NB4 (cell line): Measurements from ENCODE around the gene CST6.
A peak's percentile ranks its signal among the peaks of the same experiment; 100 is the strongest.

Experiments used
- DNase-seq: peaks from one replicate; pipeline ENCODE4 v3.0.0; 2010; ENCODE audit warnings: low read depth
- H3K4me3 ChIP-seq: one replicate; pipeline ENCODE4 v1.5.1; 2011; ENCODE audit warnings: mild to moderate bottlenecking, low read depth, low read length, moderate library complexity
- CTCF ChIP-seq: IDR thresholded peaks from one replicate; pipeline ENCODE4 v1.5.1; 2012; ENCODE audit warnings: low read depth, low read length
- MAX ChIP-seq: IDR thresholded peaks from 2 replicates; pipeline ENCODE4 v1.6.1; 2011; ENCODE audit warnings: low read depth, low read length
- MYC ChIP-seq: IDR thresholded peaks from 2 replicates; pipeline ENCODE4 v1.6.1; 2011; ENCODE audit warnings: low read depth, low read length
- POLR2A ChIP-seq: IDR thresholded peaks from 2 replicates; pipeline ENCODE4 v1.6.1; 2011; ENCODE audit warnings: mild to moderate bottlenecking; ENCODE audit not compliant: insufficient read length; ENCODE audit errors: extremely low read depth

Gene CST6

GRCh38 chr11:66011785-66012303, at the start of gene CST6:
Gene CST6, plus strand, starts transcription at chr11:66012008. Its CDS starts 37 bp downstream, at chr11:66012045.
- H3K4me3 ChIP-seq = no peak within 1 kb of the TSS
- no peak for DNase-seq
- TF ChIP-seq CTCF = no peak
- no peak for TF ChIP-seq MAX
- no peak for TF ChIP-seq POLR2A
- no peak for TF ChIP-seq MYC

- TF ChIP-seq MAX = no peak
- no peak for TF ChIP-seq CTCF
- TF ChIP-seq MYC = no peak
- no peak for TF ChIP-seq POLR2A
- peak overlapping the region; percentile 97 for H3K4me3 ChIP-seq
- no peak for DNase-seq
These were observed 49.7 kb upstream of the CST6 start for GRCh38 chr11:65962141-65962564.

- TF ChIP-seq MYC = no peak
- DNase-seq = no peak
These were observed 46.9 kb upstream of the CST6 start for GRCh38 chr11:65964906-65965305.

GRCh38 chr11:65965986-65966762, 45.6 kb upstream of the CST6 start:
- DNase-seq = no peak
- TF ChIP-seq MAX = no peak
- no peak for TF ChIP-seq POLR2A
- TF ChIP-seq MYC = no peak
- TF ChIP-seq CTCF = no peak
- H3K4me3 ChIP-seq = no peak overlapping the region

More at GRCh38 chr11:65964906-65965305, 46.9 kb upstream of the CST6 start:
- H3K4me3 ChIP-seq = no peak overlapping the region

DNA sequence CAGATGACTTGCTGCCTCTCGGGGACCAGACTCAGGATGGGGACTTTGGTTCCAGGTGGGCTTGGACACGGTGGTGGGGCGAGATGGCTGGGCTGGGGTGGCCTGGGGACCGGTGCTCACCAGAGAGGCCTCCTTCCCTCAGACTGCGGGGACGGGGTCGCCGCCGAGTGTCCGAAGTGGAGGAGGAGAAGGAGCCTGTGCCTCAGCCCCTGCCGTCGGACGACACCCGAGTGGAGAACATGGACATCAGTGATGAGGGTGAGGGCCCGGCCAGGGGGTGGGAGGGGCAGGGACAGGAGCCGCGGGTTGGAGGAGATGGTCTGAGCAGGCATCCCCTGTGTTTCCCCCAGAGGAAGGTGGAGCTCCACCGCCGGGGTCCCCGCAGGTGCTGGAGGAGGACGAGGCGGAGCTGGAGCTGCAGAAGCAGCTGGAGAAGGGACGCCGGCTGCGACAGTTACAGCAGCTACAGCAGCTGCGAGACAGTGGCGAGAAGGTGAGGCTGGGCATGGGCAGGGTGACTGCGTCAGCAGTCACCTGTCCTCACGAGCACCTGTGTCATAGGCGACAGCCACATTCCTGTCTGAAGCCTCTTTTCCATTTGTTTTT, 44.4 kb upstream of the CST6 start:
- TF ChIP-seq CTCF (no peak), MAX (no peak), MYC (no peak), POLR2A (no peak)
- DNase-seq = no peak
- H3K4me3 ChIP-seq = no peak overlapping the region

- no peak for DNase-seq
- no peak overlapping the region for H3K4me3 ChIP-seq
- no peak for TF ChIP-seq CTCF
- no peak for TF ChIP-seq POLR2A
- no peak for TF ChIP-seq MYC
- TF ChIP-seq MAX = no peak
These were observed 43.0 kb upstream of the CST6 start for GRCh38 chr11:65968600-65969482.
